Right lobe of liver (tissue), 6 donors: Measurements from ENCODE around the gene UGDH. TPM values are rescaled to one million over a fixed set of nuclear protein-coding genes. Genes with fewer than 3 reads are reported as not detected.

Experiments
- ATAC-seq, 4 donors: fragments of 200-7000 bp; cut with Tn5 transposase; one replicate each; pipeline ENCODE4 v1.9.1; 2020; ENCODE audit warnings: mild to moderate bottlenecking in 4 of 4, moderate library complexity in 4 of 4
- DNase-seq, 3 donors: peaks; one replicate each; pipeline ENCODE4 v3.0.0-alpha.2; 2020
- H3K27ac ChIP-seq, 3 donors: fragments of 200-600 bp; one replicate each; pipeline ENCODE4 v1.8.0; 2022
- H3K27me3 ChIP-seq, 2 donors: fragments of 200-600 bp; one replicate each; pipeline ENCODE4 v1.8.0; 2022
- H3K36me3 ChIP-seq, 4 donors: fragments of 200-600 bp; sonication (generic) in 1 of 4; one replicate each; pipeline versions ENCODE4 v1.5.1 to v1.8.0; 2017 to 2022; ENCODE audit warnings: control low read depth in 1 of 4
- H3K4me1 ChIP-seq, 4 donors: fragments of 200-600 bp; sonication (generic) in 1 of 4; one replicate each; pipeline versions ENCODE4 v1.5.1 to v1.8.0; 2017 to 2022; ENCODE audit warnings: control low read depth in 1 of 4
- H3K4me3 ChIP-seq, 3 donors: fragments of 200-600 bp; one replicate each; pipeline ENCODE4 v1.8.0; 2022
- H3K9me3 ChIP-seq, 4 donors: fragments of 200-600 bp; sonication (generic) in 1 of 4; one replicate each; pipeline versions ENCODE4 v1.5.1 to v1.8.0; 2017 to 2022; ENCODE audit warnings: control low read depth in 1 of 4
- CTCF ChIP-seq, 4 donors: fragments of 200-600 bp in 3 of 4; fragments of 450-650 bp in 1 of 4; IDR thresholded peaks; one replicate each; pipeline versions ENCODE4 v1.5.1 to v1.8.0; 2016 to 2022; ENCODE audit warnings: antibody characterized with exemption in 4 of 4, mild to moderate bottlenecking in 2 of 4
- POLR2A ChIP-seq: fragments of 450-650 bp; IDR thresholded peaks from one replicate; pipeline ENCODE4 v1.6.1; 2017; ENCODE audit warnings: antibody characterized with exemption, mild to moderate bottlenecking
- WGBS: methylation state at CpG from one replicate; pipeline ENCODE4 v1.1.6; 2018; ENCODE audit warnings: low coverage, low lambda C conversion rate; ENCODE audit not compliant: insufficient coverage; ENCODE audit errors: missing lambda C conversion rate; 5-methylcytosine and 5-hydroxymethylcytosine counted together
- intact Hi-C, 2 donors: fragments of 100-400 bp; cut with DNase I; formaldehyde crosslinking; loops; one replicate each; pipeline versions ENCODE4 v1.11.2 to v1.14.1; 2022
- total RNA-seq, 6 experiments: library from RNA; depleted of rRNA in 2 of 6; stranded (reverse); fragments of >200 nt in 2 of 6; fragmentation: NEBNext Ultra II Directional in 3 of 6; extraction: Animal tissue kit (Norgen Biotek cat#: 25700) in 3 of 6; gene quantifications; one replicate each; pipeline versions ENCODE4 v1.1.0 to v1.2.4, GENCODE V29; 2016 to 2023
- donor health status: DM: no; HTN: yes; CAD: no.
- donor health status: DM: no; HTN: no; CAD: no.
- donor health status: DM: no; HTN: no; CAD: no.
- donor health status: DM: no; HTN: yes; CAD: no.
- donor health status: DM: no; HTN: yes; CAD: no.

The UGDH gene
- total RNA-seq, 6 experiments from 2014 or later = 134 to 647 (median 244) TPM

DNA sequence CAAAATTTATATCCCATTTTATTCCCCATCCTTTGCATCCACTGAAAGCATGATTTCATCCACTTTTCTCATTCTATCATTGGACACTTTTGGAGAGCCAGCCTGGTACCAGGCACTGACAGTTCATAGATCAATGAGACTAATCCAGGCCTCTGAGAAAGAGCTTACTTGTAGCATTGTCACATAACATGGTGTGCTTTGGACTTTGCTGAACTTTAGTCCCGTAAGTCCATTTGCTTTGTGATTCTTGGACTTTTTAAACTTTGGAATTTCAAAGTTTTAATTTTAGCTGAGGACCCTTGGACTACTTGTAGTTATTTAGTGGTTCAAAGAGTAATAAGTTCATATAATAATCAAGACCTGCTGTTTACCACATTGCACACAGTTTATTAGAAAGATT is 56.8 kb downstream of the UGDH start:
- WGBS = 40% methylated on average over 1 of the region's 1 CpG
- Histone ChIP-seq H3K4me1 (peaks cover 0 to 41% (median 13%) of the 10 kb centered on the region in 4 donors), H3K4me3 (peak overlapping the region in 1 of 3 donors; percentile 14), H3K27ac (peak overlapping the region; percentile 72 to 88 (median 83)), H3K27me3 (no peaks in the 10 kb centered on the region), H3K36me3 (no peaks in the 10 kb centered on the region), H3K9me3 (no peaks in the 10 kb centered on the region)
- no peak for DNase-seq
- TF ChIP-seq CTCF (IDR thresholded peaks at IDR 0.05) = no peak
- no peak for TF ChIP-seq POLR2A
- intact Hi-C loops = no loop called here
- ATAC-seq = peak; percentile 46 to 72 (median 62)

GRCh38 chr4:39469429-39470077 is 57.7 kb downstream of the UGDH start:
- peak in 2 of 3 donors; percentile 31 to 66 for DNase-seq
- Histone ChIP-seq H3K27ac (peak overlapping the region; percentile 72 to 88 (median 83)), H3K4me3 (peak overlapping the region in 1 of 3 donors; percentile 14)

GRCh38 chr4:39467464-39467863 is 59.8 kb downstream of the UGDH start:
- WGBS = 30% methylated on average over 4 of the region's 4 CpGs
- intact Hi-C loops = no loop called here
- peaks cover 0 to 41% (median 12%) of the 10 kb centered on the region in 4 donors for H3K4me1 ChIP-seq
- peaks cover 0 to 19% (median 0%) of the 10 kb centered on the region in 4 donors for H3K36me3 ChIP-seq
- H3K9me3 ChIP-seq = no peaks in the 10 kb centered on the region
- TF ChIP-seq CTCF (IDR thresholded peaks at IDR 0.05) (no peak), POLR2A (no peak)
- H3K27me3 ChIP-seq = no peaks in the 10 kb centered on the region
- peak overlapping the region in 1 of 3 donors; percentile 5 for H3K4me3 ChIP-seq
- ATAC-seq (peak in 3 of 4 donors; percentile 19 to 37 (median 34)), DNase-seq (no peak)
- peak overlapping the region; percentile 24 to 88 (median 83) for H3K27ac ChIP-seq

More at GRCh38 chr4:39469429-39470077, 57.7 kb downstream of the UGDH start:
- peaks cover 0 to 46% (median 13%) of the 10 kb centered on the region in 4 donors for H3K4me1 ChIP-seq
- 22% methylated on average over 4 of the region's 4 CpGs for WGBS
- peak; percentile 82 to 95 (median 88) for TF ChIP-seq CTCF (IDR thresholded peaks at IDR 0.05)
- TF ChIP-seq POLR2A = no peak
- H3K36me3 ChIP-seq = peaks cover 0 to 5% (median 0%) of the 10 kb centered on the region in 4 donors
- no peaks in the 10 kb centered on the region for H3K27me3 ChIP-seq
- no peaks in the 10 kb centered on the region for H3K9me3 ChIP-seq
- ATAC-seq = peak; percentile 67 to 91 (median 76)
- intact Hi-C loops = no loop called here

GRCh38 chr4:39466747-39467146 is 60.5 kb downstream of the UGDH start:
- peaks cover 0 to 26% (median 0%) of the 10 kb centered on the region in 4 donors for H3K36me3 ChIP-seq
- H3K4me1 ChIP-seq = peaks cover 0 to 36% (median 11%) of the 10 kb centered on the region in 4 donors
- ATAC-seq (peak; percentile 50 to 75 (median 56)), DNase-seq (peak in 1 of 3 donors; percentile 58)
- intact Hi-C loops = no loop called here
- peak overlapping the region; percentile 24 to 88 (median 83) for H3K27ac ChIP-seq
- peak overlapping the region in 1 of 3 donors; percentile 5 for H3K4me3 ChIP-seq
- TF ChIP-seq CTCF (IDR thresholded peaks at IDR 0.05) (no peak), POLR2A (no peak)
- H3K9me3 ChIP-seq = no peaks in the 10 kb centered on the region
- H3K27me3 ChIP-seq = no peaks in the 10 kb centered on the region
- 31% methylated on average over 4 of the region's 4 CpGs for WGBS
